Lung (tissue), 12 donors: Measurements from ENCODE around the gene GPC5. TPM values are rescaled to one million over a fixed set of nuclear protein-coding genes. Genes with fewer than 3 reads are reported as not detected.

Experiments
- ATAC-seq: fragments of 200-7000 bp; cut with Tn5 transposase; one replicate; pipeline ENCODE4 v1.9.1; 2020; ENCODE audit warnings: moderate number of reproducible peaks; ENCODE audit not compliant: insufficient read depth, low FRiP score
- DNase-seq, 3 donors: peaks; one replicate each; pipeline ENCODE4 v3.0.0-alpha.2; 2013 to 2017
- H3K27ac ChIP-seq, 2 donors: one replicate each; pipeline ENCODE4 v1.5.1; 2013; ENCODE audit warnings: mild to moderate bottlenecking in 2 of 2, moderate library complexity in 2 of 2, control low read depth in 1 of 2, inconsistent platforms in 1 of 2, low read depth in 1 of 2, low read length in 1 of 2
- H3K27me3 ChIP-seq, 3 donors: one replicate each; pipeline ENCODE4 v1.5.1; 2013; ENCODE audit warnings: low read length in 2 of 3; ENCODE audit not compliant: control insufficient read depth in 3 of 3, insufficient read depth in 3 of 3
- H3K36me3 ChIP-seq, 4 donors: one replicate each; pipeline ENCODE4 v1.5.1; 2013; ENCODE audit warnings: low read length in 4 of 4, mild to moderate bottlenecking in 1 of 4, moderate library complexity in 1 of 4; ENCODE audit not compliant: control insufficient read depth in 4 of 4, insufficient read depth in 4 of 4
- H3K4me1 ChIP-seq, 5 donors: one replicate each; pipeline ENCODE4 v1.5.1; 2013; ENCODE audit warnings: low read length in 5 of 5, mild to moderate bottlenecking in 2 of 5, moderate library complexity in 1 of 5; ENCODE audit not compliant: control insufficient read depth in 5 of 5, insufficient read depth in 5 of 5
- H3K4me3 ChIP-seq: one replicate; pipeline ENCODE4 v1.5.1; 2013; ENCODE audit warnings: mild to moderate bottlenecking, control low read depth, moderate library complexity
- H3K9ac ChIP-seq, 2 donors: one replicate each; pipeline ENCODE4 v1.5.1; 2013; ENCODE audit warnings: low read length in 2 of 2, control low read depth in 1 of 2; ENCODE audit not compliant: insufficient read depth in 1 of 2
- H3K9me3 ChIP-seq, 4 donors: one replicate each; pipeline ENCODE4 v1.5.1; 2013; ENCODE audit warnings: low read length in 3 of 4, mild to moderate bottlenecking in 1 of 4, moderate library complexity in 1 of 4; ENCODE audit not compliant: control insufficient read depth in 4 of 4, insufficient read depth in 3 of 4
- WGBS, 2 donors: extraction: QIAGEN DNeasy Blood & Tissue Kit; methylation state at CpG; one replicate each; pipeline ENCODE4 v1.1.7; 2013; 5-methylcytosine and 5-hydroxymethylcytosine counted together
- polyA plus RNA-seq, 2 donors: library from polyadenylated mRNA; stranded (reverse); fragments of 200-250 nt; gene quantifications; one replicate each; pipeline ENCODE4 v1.2.1, GENCODE V29; 2013
- total RNA-seq, 2 donors: library from RNA; depleted of rRNA in 1 of 2; stranded (reverse); fragments of >200 nt in 1 of 2; gene quantifications; one replicate each; pipeline ENCODE4 v1.2.1, GENCODE V29; 2014 to 2021
- TF ChIP-seq, protein P1 (sequence below): IDR thresholded peaks from 2 replicates; pipeline ENCODE4 v1.5.1; 2012; ENCODE audit warnings: mild to moderate bottlenecking; ENCODE audit errors: control extremely low read depth, extremely low read depth
- donor health status: control.
- donor health status: control.
- donor health status: Bipolar disorder and iron deficiency.
- donor health status: healthy.
- donor health status: DM: yes; HTN: yes; CAD: no.

The GPC5 gene
- total and polyA plus RNA-seq, 4 donors: 0.55 to 37.3 (median 4.4) TPM

DNA sequence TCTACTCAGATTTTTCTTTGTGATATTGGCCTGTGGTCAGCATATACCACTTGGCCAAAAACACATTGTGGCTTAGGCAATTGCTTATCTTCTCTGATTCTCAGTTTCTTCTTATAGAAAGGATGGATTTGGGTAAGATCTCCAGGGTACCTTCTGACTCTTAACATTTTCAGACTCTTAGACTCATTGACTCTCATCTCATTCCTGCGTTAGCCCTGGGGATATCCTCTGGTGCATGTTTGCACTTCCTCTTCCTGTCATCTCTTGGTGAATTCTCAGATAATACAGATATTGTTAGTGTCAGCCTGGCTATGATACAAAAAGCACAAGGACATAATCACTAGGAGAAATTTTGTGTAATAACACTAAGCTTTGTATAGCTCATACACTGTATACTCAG, 1335.6 kb downstream of the GPC5 start:
- Histone ChIP-seq H3K27me3 (no peaks in the 10 kb centered on the region), H3K4me1 (peaks cover 0 to 3% (median 0%) of the 10 kb centered on the region in 5 donors), H3K4me3 (no peak overlapping the region), H3K9ac (no peak overlapping the region), H3K9me3 (no peaks in the 10 kb centered on the region), H3K36me3 (no peaks in the 10 kb centered on the region), H3K27ac (no peak overlapping the region)
- TF ChIP-seq, protein P1, sequence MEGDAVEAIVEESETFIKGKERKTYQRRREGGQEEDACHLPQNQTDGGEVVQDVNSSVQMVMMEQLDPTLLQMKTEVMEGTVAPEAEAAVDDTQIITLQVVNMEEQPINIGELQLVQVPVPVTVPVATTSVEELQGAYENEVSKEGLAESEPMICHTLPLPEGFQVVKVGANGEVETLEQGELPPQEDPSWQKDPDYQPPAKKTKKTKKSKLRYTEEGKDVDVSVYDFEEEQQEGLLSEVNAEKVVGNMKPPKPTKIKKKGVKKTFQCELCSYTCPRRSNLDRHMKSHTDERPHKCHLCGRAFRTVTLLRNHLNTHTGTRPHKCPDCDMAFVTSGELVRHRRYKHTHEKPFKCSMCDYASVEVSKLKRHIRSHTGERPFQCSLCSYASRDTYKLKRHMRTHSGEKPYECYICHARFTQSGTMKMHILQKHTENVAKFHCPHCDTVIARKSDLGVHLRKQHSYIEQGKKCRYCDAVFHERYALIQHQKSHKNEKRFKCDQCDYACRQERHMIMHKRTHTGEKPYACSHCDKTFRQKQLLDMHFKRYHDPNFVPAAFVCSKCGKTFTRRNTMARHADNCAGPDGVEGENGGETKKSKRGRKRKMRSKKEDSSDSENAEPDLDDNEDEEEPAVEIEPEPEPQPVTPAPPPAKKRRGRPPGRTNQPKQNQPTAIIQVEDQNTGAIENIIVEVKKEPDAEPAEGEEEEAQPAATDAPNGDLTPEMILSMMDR: no peak
- ATAC-seq: no peak
- no peak for DNase-seq
- 66 to 68% methylated on average over 1 of the region's 1 CpG for WGBS, 2 donors

DNA sequence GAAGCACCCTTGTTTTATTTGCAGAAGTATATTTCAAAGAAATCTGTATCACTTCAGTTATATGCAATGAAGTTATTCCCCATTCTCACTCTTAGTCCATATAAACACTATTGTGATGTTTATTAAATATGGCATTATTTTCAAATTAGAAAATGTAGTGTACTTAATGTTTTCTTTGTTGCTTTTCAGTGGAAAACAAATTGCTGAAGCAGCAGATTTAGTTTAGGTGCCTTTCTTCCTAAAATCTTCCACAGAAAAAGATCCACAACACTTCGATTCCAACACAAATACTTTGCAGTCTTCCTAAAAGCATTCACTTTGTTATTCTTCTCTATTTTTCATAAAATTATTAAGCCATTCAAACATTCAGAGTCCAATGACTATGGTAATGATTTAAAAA, 1336.1 kb downstream of the GPC5 start:
- no peaks in the 10 kb centered on the region for H3K36me3 ChIP-seq
- H3K4me3 ChIP-seq: no peak overlapping the region
- 84 to 89% methylated on average over 1 of the region's 1 CpG for whole genome bisulfite sequencing, 2 donors
- no peaks in the 10 kb centered on the region for H3K9me3 ChIP-seq
- TF ChIP-seq, protein P1: no peak
- H3K4me1 ChIP-seq: peaks cover 0 to 3% (median 0%) of the 10 kb centered on the region in 5 donors
- no peaks in the 10 kb centered on the region for H3K27me3 ChIP-seq
- ATAC-seq: no peak
- no peak overlapping the region for H3K27ac ChIP-seq
- no peak for DNase-seq
- no peak overlapping the region for H3K9ac ChIP-seq

DNA sequence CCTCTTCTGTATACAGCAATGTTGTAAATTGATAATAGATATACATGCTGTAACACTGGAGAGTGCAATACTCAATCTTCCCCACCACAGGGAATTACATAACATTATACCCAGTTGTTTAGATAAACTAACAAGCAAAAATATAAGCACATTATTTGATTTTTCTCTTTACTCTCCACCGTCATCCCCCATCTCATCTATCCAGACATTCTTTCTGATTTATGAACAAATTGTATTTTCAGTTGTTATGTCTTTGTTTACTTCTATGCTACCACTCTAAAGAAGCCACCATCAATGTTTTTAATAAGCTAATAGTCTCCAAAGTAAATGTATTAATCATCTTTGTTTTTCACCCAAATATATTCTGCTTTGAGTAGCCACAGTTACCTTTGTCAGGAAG, 1337.5 kb downstream of the GPC5 start:
- no peaks in the 10 kb centered on the region for H3K36me3 ChIP-seq
- WGBS, 2 donors: 87 to 88% methylated on average over 1 of the region's 1 CpG
- H3K27me3 ChIP-seq: no peaks in the 10 kb centered on the region
- H3K4me3 ChIP-seq: no peak overlapping the region
- H3K4me1 ChIP-seq: peaks cover 0 to 3% (median 0%) of the 10 kb centered on the region in 5 donors
- H3K27ac ChIP-seq: no peak overlapping the region
- H3K9me3 ChIP-seq: no peaks in the 10 kb centered on the region
- DNase-seq (no peak), ATAC-seq (no peak)
- H3K9ac ChIP-seq: no peak overlapping the region
- TF ChIP-seq, protein P1: no peak

DNA sequence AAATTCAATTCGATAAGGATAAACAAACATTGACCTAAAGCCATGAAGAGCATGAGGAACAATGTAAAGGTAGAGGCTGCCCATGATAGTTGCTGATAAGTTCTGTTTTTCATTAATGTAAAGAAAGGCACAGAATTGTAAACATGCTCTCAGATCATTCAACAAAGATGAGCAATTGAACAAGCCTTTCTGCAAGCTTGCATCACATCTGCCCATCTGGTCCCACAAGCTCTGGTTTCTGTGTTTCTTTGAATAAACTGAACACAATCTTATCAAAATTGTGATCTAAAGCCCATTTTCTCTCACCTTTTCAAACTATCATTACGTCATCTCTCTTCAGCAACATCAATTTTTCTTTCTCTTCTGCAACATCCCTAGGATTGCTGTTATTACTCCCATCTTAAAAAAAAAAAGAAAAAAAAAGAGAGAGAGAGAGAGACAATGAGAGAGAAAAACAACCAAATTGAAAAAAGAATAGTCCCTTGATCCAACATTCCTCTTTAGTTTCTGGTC, 1340.9 kb downstream of the GPC5 start:
- 59 to 75% methylated on average over 2 of the region's 2 CpGs for WGBS, 2 donors
- ATAC-seq (no peak), DNase-seq (no peak)
- H3K4me3 ChIP-seq: no peak overlapping the region
- no peaks in the 10 kb centered on the region for H3K36me3 ChIP-seq
- H3K27ac ChIP-seq: no peak overlapping the region
- H3K27me3 ChIP-seq: no peaks in the 10 kb centered on the region
- H3K9ac ChIP-seq: no peak overlapping the region
- TF ChIP-seq, protein P1: no peak
- H3K4me1 ChIP-seq: no peaks in the 10 kb centered on the region
- no peaks in the 10 kb centered on the region for H3K9me3 ChIP-seq
